HG03521 (cell line): ENCODE data around the gene VTA1.

Source experiments
- ATAC-seq: cut with Tn5 transposase; IDR thresholded peaks from one replicate; pipeline ENCODE4 v1.9.1; 2021; ENCODE audit warnings: mild to moderate bottlenecking, moderate library complexity; ENCODE audit not compliant: unreplicated experiment

Gene VTA1

GRCh38 chr6:142260748-142261147 lies 113.7 kb downstream of the VTA1 start:
- ATAC-seq = no peak

DNA sequence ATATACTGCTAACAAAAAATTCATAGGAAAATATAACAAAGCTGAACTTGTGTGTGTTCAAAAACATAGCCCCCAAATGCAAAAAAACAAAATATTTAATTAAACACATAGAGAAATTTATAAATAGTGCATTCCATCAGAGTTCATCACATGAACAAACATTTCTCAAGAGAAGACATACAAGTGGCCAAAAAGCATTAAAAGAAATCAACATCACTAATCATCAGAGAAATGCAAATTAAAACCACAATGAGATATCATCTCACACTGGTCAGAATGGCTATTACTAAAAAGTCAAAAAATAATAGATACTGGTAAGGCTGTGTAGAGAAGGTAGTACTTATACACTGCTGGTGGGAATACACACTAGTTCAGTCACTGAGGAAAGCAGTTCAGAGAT lies 115.2 kb downstream of the VTA1 start:
- ATAC-seq = no peak

- ATAC-seq = no peak
Observed at GRCh38 chr6:142265476-142265875, 118.4 kb downstream of the VTA1 start.

DNA sequence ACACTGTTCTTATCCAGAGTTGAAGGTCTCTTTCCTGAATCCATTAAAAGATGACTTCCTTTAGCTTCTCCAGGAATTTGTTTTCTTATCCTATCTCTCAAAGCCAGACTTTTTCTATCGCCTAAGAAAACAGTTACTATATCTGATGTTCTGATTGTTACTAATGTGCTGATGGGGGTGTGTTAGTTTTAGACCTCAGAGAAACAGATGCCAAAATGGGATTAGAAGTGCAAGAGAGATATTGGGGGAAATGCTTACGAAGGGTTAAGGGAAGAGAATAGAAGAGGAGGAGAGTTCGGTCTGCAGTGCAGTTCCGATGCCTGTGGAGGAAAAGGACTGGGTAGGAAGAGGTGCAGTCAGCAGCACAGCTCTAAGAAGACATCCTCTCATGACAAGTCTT lies 119.0 kb downstream of the VTA1 start:
- no peak for ATAC-seq

DNA sequence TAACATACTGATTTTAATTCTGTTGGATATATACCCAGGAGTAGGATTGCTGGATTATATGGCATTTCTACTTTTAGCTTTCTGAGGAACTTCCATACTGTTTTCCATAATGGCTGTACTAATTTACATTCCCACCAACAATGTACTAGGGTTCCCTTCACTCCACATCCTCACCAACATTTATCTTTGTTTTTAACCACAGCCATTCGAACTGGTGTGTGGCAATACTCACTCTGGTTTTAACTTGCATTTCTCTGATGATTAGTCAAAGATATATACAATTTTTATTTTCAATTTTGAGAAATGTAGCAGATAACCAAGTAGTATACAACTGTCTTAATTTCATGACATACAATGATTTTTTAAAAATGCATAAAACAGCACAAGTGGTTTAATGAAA lies 124.4 kb downstream of the VTA1 start:
- no peak for ATAC-seq
